Astrocyte of the spinal cord (primary cell): ENCODE measurements around the gene TMEM267.
A peak's percentile ranks its signal among the peaks of the same experiment; 100 is the strongest.
"Not testable (repeated sequence)": the region's sequence is repeated elsewhere in the genome, so short reads cannot be mapped to it uniquely, and the experiment has no call there.

Experiments used
- DNase-seq: peaks from one replicate; pipeline ENCODE4 v3.0.0; 2011; ENCODE audit warnings: low read depth, low spot score
- H3K4me3 ChIP-seq: 2 replicates; pipeline ENCODE4 v1.5.1; 2011; ENCODE audit warnings: low read depth, mild to moderate bottlenecking, low read length, moderate library complexity
- in situ Hi-C: cut with HindIII; loops from 2 replicates; pipeline ENCODE4 v1.10.0; 2017; ENCODE audit warnings: low sequenced_read_pairs
- TF ChIP-seq, protein P1 (sequence below): IDR thresholded peaks from 2 replicates; pipeline ENCODE4 v1.5.1; 2012; ENCODE audit warnings: low read depth, mild to moderate bottlenecking, low read length, inconsistent platforms

Gene TMEM267

DNA sequence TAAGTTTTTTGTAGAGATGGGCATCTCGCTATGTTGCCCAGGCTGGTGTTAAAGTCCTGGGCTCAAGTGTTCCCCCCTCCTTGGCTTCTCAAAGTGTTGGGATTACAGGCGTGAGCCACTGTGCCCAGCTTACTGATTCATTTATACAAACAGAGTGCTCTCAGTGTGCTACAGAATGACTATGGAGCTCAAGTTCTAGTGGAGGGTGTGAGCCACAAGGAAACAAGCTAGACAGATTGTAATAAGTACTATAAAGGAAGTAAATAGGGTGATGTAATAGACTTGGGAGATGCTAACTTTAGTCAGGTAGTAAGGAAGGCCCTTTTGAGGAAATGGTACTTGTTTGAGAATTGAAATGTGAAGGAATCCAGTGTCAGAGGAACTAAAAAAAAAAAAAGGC lies 1.7 kb upstream of the TMEM267 start:
- in situ Hi-C loops, result no loop called here
- H3K4me3 ChIP-seq, result no peak overlapping the region
- TF ChIP-seq, protein P1, sequence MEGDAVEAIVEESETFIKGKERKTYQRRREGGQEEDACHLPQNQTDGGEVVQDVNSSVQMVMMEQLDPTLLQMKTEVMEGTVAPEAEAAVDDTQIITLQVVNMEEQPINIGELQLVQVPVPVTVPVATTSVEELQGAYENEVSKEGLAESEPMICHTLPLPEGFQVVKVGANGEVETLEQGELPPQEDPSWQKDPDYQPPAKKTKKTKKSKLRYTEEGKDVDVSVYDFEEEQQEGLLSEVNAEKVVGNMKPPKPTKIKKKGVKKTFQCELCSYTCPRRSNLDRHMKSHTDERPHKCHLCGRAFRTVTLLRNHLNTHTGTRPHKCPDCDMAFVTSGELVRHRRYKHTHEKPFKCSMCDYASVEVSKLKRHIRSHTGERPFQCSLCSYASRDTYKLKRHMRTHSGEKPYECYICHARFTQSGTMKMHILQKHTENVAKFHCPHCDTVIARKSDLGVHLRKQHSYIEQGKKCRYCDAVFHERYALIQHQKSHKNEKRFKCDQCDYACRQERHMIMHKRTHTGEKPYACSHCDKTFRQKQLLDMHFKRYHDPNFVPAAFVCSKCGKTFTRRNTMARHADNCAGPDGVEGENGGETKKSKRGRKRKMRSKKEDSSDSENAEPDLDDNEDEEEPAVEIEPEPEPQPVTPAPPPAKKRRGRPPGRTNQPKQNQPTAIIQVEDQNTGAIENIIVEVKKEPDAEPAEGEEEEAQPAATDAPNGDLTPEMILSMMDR, result no peak
- no peak for DNase-seq

DNA sequence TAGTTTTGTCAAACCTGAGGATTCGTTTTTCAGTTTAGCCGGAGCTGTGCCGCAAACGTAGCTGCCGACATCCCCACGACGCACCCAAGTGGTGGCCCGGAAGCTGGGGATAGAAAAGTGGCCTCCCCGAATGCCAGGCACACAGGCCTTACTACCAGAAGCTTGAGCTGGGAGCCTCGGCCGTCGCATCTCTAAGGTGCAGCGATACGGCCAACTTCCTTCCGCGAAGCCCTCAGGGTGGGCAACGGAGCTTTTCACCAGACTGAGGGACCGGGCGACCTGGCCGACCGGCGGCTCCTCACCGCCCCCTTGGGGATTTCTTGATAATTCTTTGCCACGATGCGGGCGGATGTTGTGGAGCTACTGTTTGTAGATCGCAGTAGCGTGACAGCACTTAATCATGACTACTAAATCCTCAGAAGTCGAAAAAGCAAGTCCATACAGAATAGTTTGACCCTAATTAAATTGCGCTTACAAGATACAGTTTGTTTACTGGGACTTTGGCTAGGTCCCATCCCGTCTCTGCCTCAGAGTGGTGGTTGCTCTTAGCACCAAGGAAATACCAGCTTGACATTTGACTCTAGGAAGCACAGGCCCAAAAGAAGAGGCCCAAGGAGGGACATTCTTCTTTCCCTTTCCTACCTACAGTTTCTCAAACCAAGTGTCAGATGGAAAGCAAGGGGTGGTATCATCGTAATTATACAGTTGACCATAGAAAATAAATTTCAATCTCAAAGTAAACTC lies 613 bp upstream of the TMEM267 start:
- DNase-seq, result peak; percentile 88
- in situ Hi-C loops, result no loop called here
- TF ChIP-seq, protein P1, result peak; percentile 70
- peak overlapping the region; percentile 92 for H3K4me3 ChIP-seq

DNA sequence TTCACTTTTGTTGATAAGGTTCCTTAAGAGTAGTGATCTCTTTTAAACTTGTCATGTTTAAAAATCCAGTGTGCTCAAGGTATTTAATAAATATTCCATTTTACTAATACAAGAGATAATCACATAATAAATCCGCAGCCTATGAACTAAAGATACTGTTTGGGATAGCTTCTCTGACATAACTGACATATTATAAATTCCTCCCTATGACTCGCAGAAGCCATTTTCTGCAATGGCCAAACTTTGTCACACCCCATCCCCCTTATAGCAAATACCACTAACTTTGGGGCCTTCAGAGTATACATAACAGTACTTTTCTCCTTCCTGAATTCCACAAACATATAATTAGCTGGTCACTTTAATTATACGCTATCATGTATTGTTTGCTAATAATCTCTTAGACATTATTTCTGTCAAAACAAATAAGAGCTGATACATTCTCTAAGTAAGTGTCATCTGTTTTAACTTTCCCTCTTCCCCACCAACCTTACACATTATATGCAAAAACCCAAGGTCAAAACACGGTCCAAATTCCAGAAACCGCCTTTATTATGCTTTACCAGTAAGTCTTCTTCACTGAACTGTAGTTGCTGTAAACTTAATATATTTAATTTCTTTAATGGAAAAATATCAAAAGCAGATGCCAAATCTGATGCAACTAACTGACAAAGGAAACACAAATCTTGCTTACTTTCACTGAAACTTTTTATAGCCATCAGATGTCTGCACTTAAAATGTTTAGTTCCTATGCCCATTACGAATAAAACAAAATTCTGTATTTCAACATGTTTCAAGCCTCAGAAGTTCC lies 971 bp downstream of the TMEM267 start:
- DNase-seq, result peak; percentile 33
- TF ChIP-seq, protein P1, result no peak
- peak overlapping the region; percentile 92 for H3K4me3 ChIP-seq
- in situ Hi-C loops, result no loop called here

DNA sequence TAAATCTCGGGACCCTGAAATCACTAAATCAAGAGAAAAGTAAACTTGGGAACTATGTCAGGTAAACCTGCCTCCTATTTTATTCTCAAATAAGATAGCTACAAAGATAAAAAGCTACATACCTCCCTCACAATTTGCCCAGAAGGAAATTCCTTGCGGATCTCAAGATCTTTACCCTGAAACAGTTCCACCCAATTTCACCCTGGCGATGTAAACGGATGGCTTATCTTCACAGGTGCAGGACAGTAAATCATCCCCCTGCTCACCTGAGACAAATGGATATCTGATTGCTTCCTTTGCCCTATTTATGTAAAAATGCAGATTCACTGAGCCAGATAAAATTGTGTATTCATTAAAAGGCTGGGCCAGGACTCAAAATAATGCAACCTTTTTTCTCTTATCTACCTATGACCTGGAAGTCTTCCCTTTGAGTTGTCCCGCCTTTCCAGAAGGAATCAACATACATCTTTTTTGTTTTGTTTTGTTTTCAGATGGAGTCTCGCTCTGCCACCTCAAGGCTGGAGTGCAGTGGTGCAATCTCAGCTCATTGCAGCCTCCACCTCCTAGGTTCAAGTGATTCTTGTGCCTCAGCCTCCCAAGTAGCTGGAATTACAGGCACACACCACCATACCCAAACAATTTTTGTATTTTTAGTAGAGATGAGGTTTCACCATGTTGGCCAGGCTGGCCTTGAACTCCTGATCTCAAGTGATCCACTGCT lies 13.8 kb downstream of the TMEM267 start:
- no peak for DNase-seq
- no peak overlapping the region for H3K4me3 ChIP-seq
- in situ Hi-C loops, result no loop called here
- TF ChIP-seq, protein P1, result no peak

DNA sequence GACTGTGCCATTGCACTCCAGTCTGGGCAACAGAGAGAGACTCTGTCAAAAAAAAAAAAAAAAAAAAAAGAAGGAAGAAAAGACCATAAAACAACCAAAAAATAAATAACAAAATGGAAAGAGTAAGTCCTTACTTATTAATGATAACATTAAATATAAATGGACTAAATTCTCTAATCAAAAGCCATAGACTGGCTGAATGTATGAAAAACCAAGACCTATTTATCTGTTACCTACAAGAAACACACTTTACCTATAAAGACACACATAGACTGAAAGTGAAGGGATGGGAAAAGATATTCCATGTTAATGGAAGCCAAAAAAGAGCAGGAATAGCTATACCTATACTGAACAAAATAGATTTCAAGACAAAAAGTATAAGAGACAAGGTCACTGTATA lies 16.6 kb downstream of the TMEM267 start:
- no peak overlapping the region for H3K4me3 ChIP-seq
- TF ChIP-seq, protein P1, result no peak
- DNase-seq, result no peak
- in situ Hi-C loops, result no loop called here

DNA sequence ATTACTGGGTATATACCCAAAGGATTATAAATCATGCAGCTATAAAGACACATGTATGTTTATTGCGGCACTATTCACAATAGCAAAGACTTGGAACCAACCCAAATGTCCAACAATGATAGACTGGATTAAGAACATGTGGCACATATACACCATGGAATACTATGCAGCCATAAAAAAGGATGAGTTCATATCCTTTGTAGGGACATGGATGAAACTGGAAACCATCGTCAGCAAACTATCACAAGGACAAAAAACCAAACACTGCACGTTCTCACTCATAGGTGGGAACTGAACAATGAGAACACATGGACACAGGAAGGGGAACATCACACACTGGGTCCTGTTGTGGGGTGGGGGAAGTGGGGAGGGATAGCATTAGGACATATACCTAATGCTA lies 18.2 kb downstream of the TMEM267 start:
- in situ Hi-C loops, H3K4me3 ChIP-seq, DNase-seq: not testable (repeated sequence)
